Stromal cell of bone marrow (primary cell): ENCODE data around the gene ADAMTSL3.
"Not testable (repeated sequence)": the region's sequence is repeated elsewhere in the genome, so short reads cannot be mapped to it uniquely, and the experiment has no call there.

ENCODE experiments used
- DNase-seq: peaks from one replicate; pipeline ENCODE4 v3.0.0-alpha.2; 2012; ENCODE audit warnings: low read depth

ADAMTSL3 gene

GRCh38 chr15:83697716-83698115, 43.8 kb downstream of the ADAMTSL3 start:
- DNase-seq, result no peak

GRCh38 chr15:83698294-83698693, 44.4 kb downstream of the ADAMTSL3 start:
- peak; percentile 47 for DNase-seq

- no peak for DNase-seq
These were observed 45.1 kb downstream of the ADAMTSL3 start for GRCh38 chr15:83699028-83699427.

GRCh38 chr15:83700082-83700481, 46.2 kb downstream of the ADAMTSL3 start:
- no peak for DNase-seq

GRCh38 chr15:83702314-83702713, 48.4 kb downstream of the ADAMTSL3 start:
- not testable (repeated sequence) for DNase-seq

- no peak for DNase-seq
These were observed 54.4 kb downstream of the ADAMTSL3 start for GRCh38 chr15:83708328-83708727.

GRCh38 chr15:83709241-83709640, 55.3 kb downstream of the ADAMTSL3 start:
- DNase-seq, result peak; percentile 59

GRCh38 chr15:83709811-83710210, 55.9 kb downstream of the ADAMTSL3 start:
- no peak for DNase-seq

- DNase-seq, result no peak
These were observed 56.5 kb downstream of the ADAMTSL3 start for GRCh38 chr15:83710452-83710851.

- DNase-seq, result no peak
These were observed 57.3 kb downstream of the ADAMTSL3 start for GRCh38 chr15:83711236-83711635.

- no peak for DNase-seq
These were observed 59.3 kb downstream of the ADAMTSL3 start for GRCh38 chr15:83713242-83713641.

GRCh38 chr15:83714939-83715628, 61.2 kb downstream of the ADAMTSL3 start:
- peak; percentile 56 for DNase-seq

GRCh38 chr15:83716605-83717004, 62.7 kb downstream of the ADAMTSL3 start:
- no peak for DNase-seq

GRCh38 chr15:83717010-83717409, 63.1 kb downstream of the ADAMTSL3 start:
- no peak for DNase-seq

- DNase-seq, result no peak
These were observed 66.5 kb downstream of the ADAMTSL3 start for GRCh38 chr15:83720468-83720867.

GRCh38 chr15:83721031-83721430, 67.1 kb downstream of the ADAMTSL3 start:
- no peak for DNase-seq

- no peak for DNase-seq
These were observed 68.1 kb downstream of the ADAMTSL3 start for GRCh38 chr15:83721981-83722380.

- no peak for DNase-seq
These were observed 69.3 kb downstream of the ADAMTSL3 start for GRCh38 chr15:83723216-83723615.

- DNase-seq, result no peak
These were observed 78.3 kb downstream of the ADAMTSL3 start for GRCh38 chr15:83732196-83732595.

- DNase-seq, result no peak
These were observed 78.8 kb downstream of the ADAMTSL3 start for GRCh38 chr15:83732770-83733169.

- no peak for DNase-seq
These were observed 79.3 kb downstream of the ADAMTSL3 start for GRCh38 chr15:83733206-83733605.

GRCh38 chr15:83733691-83734090, 79.8 kb downstream of the ADAMTSL3 start:
- no peak for DNase-seq

GRCh38 chr15:83734487-83734886, 80.6 kb downstream of the ADAMTSL3 start:
- no peak for DNase-seq

- DNase-seq, result no peak
These were observed 85.7 kb downstream of the ADAMTSL3 start for GRCh38 chr15:83739629-83740028.
